Activated CD4-positive, CD25-positive, alpha-beta regulatory T cell treated with anti-CD3 and anti-CD28 coated beads, Interleukin-2, amount 50 U/mL, for 24 hours (primary cell): ENCODE data around the gene CMIP.

Experiments
- ATAC-seq, 2 donors: fragments of 150-1000 bp; cut with Tn5 transposase; one replicate each; pipeline ENCODE4 v1.10.0; 2021; ENCODE audit warnings: mild to moderate bottlenecking in 1 of 2, moderate library complexity in 1 of 2

CMIP gene

DNA sequence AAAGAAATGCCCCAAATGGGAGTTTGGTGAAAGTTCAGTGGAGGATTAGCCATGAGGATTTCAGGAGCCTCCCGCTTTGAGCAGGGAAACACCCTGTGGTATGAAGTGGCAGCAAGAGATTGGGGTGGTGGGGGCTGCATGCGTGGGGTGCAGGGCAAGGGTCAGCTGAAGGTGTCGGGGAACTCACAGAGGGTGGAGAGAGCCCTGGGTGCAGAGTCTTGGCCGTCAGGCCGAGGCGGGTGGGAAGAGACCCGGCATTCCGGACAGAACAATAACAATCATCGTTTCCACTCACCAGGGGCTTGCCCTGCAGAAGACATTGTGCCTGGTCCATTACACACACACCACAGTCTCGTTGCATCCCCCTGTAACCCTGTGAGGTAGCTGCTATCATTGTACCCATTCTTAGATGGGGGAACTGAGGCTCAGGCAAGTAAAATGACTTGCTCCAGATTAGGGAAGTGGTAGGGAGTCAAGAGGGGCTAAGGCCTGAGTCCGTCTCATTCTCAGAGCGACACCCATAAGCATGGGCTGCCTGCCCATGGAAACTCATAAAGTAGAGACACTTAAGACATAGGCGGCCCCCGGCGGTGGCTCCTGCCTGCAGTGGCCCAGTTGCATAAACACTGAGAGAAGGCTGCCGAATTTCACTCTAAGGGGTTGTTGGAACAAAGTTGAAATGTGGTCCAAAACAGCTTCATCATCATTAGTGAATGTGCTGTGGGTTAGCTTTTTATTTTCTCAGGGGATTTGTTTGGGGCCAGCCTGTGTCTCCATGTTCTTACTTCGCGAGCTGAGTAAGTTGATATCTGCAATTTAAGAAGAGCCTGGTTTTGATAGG is 93.3 kb downstream of the CMIP start:
- no peak for ATAC-seq

GRCh38 chr16:81539009-81539758 is 94.6 kb downstream of the CMIP start:
- ATAC-seq, result no peak

DNA sequence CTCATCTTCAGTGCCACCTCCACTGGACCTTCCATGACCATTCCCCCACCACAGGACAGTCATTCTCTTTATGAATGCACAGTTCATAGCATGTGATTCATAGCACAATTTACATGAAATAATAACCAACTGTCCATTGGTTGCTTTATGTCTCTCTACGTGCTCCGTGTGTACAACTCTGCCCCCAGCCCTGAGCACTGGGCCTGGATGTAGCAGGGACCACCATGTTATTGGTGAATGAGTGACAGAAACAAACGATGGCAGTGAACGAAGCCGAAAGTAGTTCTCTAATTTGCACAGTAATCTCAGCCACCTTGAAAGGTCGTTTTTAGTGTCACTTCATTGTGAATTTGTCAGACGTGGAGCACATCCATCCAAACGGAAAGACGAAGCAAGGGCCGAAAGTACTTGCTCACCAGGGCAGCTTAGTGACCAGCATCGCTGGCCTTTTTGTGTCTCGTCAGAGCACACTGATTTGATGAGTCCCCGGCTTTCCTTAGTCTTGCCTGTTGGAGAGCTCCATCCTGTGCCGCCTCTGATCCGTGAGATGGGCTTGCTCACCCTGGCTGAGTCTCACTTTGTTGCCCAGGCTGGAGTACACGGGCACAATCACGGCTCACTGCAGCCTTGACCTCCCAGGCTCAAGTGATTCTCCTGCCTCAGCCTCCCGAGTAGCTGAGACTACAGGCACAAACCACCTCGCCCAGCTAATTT is 95.3 kb downstream of the CMIP start:
- ATAC-seq, result no peak

DNA sequence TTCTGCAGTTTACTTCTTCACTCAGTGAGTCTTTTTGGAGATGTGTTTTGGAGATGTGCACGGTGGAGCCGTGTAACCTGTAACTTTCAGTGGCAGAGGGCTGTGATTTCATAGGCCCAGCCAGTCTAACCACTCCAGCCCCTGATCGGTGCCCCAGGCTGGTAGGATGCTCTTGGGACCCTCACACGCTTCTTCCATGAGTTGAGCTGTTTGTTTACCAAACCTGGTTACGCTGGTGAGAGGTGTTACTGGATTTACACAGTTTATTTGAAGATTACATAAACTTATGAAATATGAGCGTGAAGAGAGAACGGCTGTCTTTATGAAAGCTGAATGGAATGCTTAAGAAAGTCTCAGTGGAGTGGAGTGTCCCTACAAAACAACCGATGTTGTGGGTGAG is 96.7 kb downstream of the CMIP start:
- ATAC-seq, result no peak

DNA sequence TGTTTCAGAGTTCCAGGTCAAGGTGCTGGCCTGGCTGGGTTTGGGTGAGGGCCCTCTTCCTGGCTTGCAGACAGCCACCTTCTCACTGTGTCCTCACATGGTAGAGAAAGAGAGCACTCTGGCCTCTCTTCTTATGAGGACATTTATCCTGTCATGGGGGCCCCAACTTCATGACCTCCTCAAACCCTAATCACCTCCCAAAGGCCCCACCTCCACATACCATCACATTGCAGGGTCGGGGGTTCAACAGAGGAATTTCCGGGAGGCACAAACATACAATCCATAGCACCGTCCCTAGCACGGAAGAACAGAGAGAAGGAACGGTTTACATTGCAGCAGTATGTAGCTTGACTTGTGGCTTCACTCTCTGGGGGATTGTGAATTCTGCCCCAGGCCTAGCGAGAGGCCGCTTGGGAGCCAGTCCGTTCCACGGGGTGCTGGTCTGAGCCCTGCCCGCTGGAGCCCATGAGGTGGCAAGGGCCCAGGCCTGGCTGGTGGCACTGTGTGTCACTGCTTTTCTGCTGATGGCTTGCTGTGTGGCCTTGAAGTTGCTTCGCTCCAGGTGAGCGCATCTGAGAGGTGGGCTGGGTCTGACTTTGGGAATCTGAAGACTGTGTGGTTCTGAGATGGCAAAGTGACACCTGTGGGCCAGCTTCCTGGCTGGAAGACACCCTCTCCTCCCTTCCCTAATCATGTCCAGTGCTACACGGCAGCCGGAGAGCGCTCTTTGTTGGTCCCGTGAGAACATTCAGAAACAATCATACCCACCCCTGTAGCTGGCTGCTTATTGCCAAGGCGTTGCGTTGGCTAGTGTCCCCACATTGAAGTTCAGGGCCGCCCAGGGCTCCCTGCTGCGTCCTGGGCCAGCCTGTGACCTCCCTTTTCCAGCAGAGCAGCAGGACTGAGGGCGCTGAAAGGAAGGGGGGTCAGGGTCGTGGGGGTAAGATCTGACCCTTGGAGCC is 98.3 kb downstream of the CMIP start:
- ATAC-seq, result no peak

DNA sequence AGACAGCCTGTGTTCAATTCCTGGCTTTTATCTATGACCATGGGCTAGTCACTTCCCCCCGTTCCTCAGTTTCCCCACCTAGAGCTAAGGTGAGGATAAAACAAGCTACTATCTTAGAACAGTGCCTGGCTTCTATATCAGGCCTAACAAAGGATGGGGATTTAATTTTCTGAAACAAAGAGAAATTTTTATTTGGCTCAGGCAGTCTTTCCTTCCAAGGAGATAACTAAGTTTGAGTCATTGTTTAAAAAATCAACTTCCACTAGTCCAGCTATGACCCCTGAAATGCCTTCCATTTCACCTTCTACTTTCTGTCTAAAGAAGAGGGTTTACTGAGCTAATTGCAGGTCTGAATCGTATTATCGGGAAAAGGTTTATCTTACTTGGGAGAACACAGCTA is 99.0 kb downstream of the CMIP start:
- ATAC-seq, result no peak

GRCh38 chr16:81544261-81544660 is 99.7 kb downstream of the CMIP start:
- ATAC-seq, result no peak

DNA sequence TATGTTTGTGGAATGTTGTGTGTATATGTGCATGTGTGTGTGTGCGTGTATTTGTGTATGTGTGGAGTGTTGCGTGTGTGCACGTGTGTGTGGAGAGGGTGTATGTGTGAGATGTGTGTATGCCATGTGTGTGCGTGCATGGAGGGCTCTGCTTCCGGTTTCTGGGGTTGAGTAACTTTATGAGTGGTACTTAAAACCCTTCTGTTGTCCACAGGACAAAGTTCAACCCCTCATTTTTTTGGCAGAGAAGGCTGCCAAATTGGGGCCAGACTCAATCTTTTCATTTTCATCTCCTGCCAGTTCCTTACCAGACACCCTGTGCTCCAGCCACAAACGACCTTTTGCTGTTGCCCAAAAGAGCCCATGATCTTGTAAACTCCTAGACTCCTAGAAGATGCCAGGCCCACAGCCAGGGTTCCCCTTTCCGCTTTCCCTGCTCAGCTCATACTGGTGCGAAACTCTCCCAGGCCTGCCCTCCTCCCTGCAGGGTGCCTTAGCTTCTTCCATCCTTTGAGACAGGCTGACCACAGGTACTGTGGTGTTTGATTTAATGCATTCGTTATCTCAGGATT is 100.2 kb downstream of the CMIP start:
- ATAC-seq, result no peak

DNA sequence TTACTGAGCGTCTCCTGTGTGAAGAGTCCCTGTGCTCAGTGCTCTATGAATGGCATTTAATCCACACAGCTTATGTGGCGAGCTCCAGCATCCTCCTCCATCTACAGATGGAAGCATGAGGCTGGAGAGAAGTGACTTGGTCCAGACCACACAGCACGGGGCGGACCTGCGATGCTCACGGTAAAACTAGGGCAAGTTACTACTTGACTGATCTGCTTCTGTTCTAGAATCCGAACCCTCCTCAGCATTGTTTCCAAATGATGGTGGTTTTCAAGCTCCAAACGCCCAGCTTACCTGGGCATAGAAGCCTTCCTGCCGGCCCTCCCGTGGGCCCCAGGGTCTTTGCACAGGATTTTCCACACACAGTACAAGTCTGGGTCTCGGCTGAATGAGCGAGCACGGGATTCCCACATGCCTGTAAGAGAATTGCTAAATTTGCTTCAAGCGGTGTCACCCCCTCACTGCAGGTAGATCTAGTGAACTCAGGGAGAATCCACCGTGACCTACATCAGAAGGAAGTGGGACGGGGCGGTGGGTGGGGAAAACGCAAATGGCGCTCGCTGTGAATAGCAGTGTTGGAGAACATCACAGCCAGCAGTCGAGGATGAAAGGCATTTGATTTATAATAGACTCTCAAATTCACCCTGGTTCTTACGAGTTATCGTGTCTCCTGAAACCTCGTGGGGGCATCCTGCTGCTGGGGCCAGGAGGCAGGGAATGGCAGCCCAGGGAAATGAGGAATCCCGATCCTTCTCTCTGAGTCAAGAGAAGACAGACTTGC is 101.1 kb downstream of the CMIP start:
- ATAC-seq, result no peak

DNA sequence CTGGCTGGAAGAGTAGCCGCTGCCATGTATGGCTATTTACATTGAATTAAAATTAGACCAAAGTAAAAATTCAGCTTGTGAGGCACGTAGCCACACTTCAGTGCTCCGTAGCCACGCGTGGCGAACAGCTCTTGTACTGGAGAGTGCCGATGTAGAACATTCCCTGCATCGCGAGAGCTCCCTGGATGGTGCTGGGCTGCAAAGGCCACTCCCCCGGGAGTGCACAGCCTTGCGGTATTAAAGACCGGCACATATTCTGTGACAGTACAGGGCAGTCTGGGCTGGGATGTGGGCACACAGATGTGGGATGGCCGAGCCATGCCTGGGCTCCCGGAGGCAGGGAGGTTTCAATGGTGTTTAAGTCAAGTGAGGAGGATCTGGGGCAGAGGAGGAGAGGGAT is 102.2 kb downstream of the CMIP start:
- no peak for ATAC-seq

- ATAC-seq, result no peak
These were observed 102.8 kb downstream of the CMIP start for GRCh38 chr16:81547194-81547938.

GRCh38 chr16:81547939-81548216 is 103.3 kb downstream of the CMIP start:
- no peak for ATAC-seq

DNA sequence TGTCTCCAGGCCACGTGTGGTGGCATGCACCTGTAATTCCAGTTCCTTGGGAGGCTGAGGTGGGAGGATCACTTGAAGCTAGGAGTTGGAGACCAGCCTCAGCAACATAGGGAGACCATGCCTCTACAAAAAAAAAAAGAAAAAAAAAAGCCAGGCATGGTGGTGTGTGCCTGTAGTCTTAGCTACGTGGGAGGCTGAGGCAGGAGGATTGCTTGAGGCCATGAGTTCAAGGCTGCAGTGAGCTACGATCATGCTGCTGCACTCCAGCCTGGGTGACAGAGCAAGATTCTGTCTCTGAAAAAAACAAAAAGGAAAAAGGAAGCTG is 103.9 kb downstream of the CMIP start:
- no peak for ATAC-seq

DNA sequence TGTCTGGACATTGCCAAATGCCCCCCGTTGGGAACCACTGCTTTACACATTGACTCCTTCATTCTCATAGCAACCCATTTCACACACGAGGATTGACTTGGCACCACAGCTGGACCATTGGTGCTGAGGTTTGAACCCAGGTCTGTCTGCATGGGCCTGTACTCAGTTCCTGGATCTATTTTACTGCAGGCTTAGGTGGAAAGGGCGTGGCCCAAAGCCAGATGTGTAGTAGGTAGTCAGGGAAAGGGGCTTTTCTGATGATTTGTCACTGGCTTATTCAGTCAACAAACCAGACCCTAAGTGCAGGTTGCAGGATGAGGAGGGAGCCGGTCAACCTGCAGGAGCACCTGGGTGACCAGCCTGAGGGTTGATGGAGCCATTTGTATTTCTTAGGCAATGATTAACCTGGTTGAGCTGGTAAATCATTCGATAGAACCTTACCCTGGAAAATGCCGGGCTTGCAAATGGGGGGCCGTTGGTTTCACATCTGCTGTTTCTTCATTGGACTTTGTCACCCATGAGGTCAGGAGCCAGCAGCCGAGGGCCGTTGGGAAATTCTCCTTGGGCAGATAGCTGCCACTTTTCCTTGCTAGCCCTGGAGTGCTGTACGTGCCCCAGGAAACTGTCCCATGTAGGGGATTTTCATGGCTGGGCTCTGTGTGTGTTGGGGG is 104.4 kb downstream of the CMIP start:
- ATAC-seq, result no peak

DNA sequence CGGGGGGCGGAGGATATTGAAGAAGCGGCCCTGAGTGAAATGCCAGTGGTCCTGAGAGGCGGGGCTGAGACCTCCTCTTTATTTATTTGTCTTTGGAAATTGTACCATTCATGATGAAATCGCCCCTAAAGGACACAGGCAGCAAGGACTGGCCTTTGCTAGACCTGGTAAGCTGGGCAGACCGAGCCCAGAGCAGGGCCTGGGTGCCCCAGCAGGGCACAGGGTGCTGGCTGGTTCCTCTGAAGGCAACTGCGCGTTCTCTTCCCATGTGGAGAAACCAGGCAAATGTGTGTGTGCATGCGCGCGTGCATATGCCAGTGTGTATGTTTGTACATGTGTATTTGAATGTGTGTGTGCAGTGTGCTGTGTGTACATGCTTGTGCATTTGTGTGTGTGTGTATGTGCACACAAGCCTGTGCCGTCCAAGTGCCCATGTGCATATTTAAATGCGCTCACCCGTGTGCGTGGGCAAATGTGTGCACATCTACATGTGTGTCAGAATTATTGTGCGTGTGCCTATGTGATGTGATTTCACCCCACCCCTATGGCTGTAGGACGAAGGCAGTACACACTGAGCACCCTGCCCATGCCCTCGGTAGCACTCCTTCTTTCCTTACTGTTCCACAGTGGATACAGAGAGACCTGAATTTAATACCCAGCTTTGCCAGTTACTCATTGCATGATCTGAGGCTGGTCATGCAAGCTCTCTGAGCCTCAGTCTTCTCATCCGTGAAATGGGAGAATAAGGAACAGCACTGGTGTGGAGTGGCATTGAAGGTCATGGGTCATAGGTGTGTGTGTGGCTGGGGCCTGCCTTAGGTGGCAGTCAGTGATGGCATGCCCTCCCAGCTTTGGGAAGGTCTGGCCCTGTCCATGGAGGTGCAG is 105.2 kb downstream of the CMIP start:
- no peak for ATAC-seq

DNA sequence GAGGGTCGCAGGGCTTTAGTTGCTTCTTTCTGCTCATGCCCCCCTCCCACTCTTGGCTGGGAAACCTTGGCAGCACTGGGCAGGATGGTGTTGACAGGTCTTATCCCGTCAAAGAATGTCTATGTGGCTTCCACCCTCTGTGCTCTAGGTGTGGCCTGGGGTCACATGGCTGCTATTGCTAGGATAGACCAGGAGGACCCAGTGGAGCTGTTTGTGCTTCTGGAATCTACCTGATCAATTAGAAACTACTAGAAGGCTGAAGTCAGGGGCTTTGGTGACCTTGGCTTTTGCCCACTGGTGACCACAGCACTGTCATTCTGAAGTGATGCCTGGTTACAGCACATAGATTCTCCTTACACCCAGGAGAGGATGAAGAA is 105.8 kb downstream of the CMIP start:
- no peak for ATAC-seq

GRCh38 chr16:81551151-81551808 is 106.7 kb downstream of the CMIP start:
- peak in 1 of 2 donors; percentile 59 for ATAC-seq

- ATAC-seq, result peak in 1 of 2 donors; percentile 9
These were observed 107.3 kb downstream of the CMIP start for GRCh38 chr16:81551821-81552304.

GRCh38 chr16:81552743-81553079 is 108.1 kb downstream of the CMIP start:
- ATAC-seq, result no peak
